Mammary epithelial cell (primary cell): Measurements from ENCODE around the gene CACNA2D4.

Source experiments
- EZH2 ChIP-seq: IDR thresholded peaks from 2 replicates; pipeline ENCODE4 v1.6.1; 2012; ENCODE audit warnings: low read length, inconsistent platforms, borderline replicate concordance
- TF ChIP-seq, protein P1 (sequence below), 2 donors: IDR thresholded peaks in 1 of 2; conservative IDR thresholded peaks in 1 of 2; 2 replicates each; pipeline ENCODE4 v1.5.1; 2011 to 2012; ENCODE audit warnings: inconsistent platforms in 2 of 2, low read length in 2 of 2, mild to moderate bottlenecking in 2 of 2, control low read depth in 1 of 2, low read depth in 1 of 2; ENCODE audit not compliant: insufficient read depth in 1 of 2; ENCODE audit errors: extremely low read depth in 1 of 2

- TF ChIP-seq, protein P1, sequence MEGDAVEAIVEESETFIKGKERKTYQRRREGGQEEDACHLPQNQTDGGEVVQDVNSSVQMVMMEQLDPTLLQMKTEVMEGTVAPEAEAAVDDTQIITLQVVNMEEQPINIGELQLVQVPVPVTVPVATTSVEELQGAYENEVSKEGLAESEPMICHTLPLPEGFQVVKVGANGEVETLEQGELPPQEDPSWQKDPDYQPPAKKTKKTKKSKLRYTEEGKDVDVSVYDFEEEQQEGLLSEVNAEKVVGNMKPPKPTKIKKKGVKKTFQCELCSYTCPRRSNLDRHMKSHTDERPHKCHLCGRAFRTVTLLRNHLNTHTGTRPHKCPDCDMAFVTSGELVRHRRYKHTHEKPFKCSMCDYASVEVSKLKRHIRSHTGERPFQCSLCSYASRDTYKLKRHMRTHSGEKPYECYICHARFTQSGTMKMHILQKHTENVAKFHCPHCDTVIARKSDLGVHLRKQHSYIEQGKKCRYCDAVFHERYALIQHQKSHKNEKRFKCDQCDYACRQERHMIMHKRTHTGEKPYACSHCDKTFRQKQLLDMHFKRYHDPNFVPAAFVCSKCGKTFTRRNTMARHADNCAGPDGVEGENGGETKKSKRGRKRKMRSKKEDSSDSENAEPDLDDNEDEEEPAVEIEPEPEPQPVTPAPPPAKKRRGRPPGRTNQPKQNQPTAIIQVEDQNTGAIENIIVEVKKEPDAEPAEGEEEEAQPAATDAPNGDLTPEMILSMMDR (conservative IDR thresholded peaks at IDR 0.05 in 1 of 2, IDR thresholded peaks at IDR 0.05 in 1 of 2; ENCODE audit: extremely low read depth in 1 of 2, insufficient read depth in 1 of 2, low read depth in 1 of 2, low read length in 2 of 2): no peak
- no peak for TF ChIP-seq EZH2
Observed at GRCh38 chr12:1845427-1845826, 73.0 kb downstream of the CACNA2D4 start.
